K562 (cell line): ENCODE results near the gene DYNC1I1. TPM values are rescaled to one million over a fixed set of nuclear protein-coding genes. Genes with fewer than 3 reads are reported as not detected.

ENCODE experiments used
- ATAC-seq: fragments of 200-7000 bp; cut with Tn5 transposase; 3 replicates; pipeline ENCODE4 v1.9.1; 2020; ENCODE audit warnings: moderate library complexity
- BruUV-seq: library from RNA; stranded (reverse); fragments of 400-500 nt; replicated peaks from 2 replicates; lab custom pipeline; 2021; lab: Mats Ljungman, UMichigan
- CTCF ChIA-PET: fragments of 300-600 bp; formaldehyde crosslinking; extraction: SDS; loops from one replicate; lab custom pipeline; 2021; ENCODE audit warnings: low intra/inter-chr PET ratio; lab: Yijun Ruan, JAX
- POLR2A ChIA-PET: fragments of 300-600, 350-650 bp; sonication (Branson Sonifier 250); formaldehyde crosslinking; extraction: SDS; loops from one replicate; lab custom pipeline; 2021; ENCODE audit warnings: antibody characterized with exemption, inconsistent platforms; lab: Yijun Ruan, JAX
- DNase-seq, 4 experiments: peaks; one replicate each; pipeline versions ENCODE4 v3.0.0 to v3.0.0-alpha.2; 2011 to 2018; ENCODE audit warnings: low spot score in 3 of 4, mixed read lengths in 3 of 4; ENCODE audit errors: extremely low read depth in 1 of 4
- FAIRE-seq: peaks from 2 replicates; lab custom pipeline; 2011; peaks lifted over from hg19 to GRCh38; lab: Jason Lieb, UNC
- H2AFZ ChIP-seq: 2 replicates; pipeline ENCODE4 v1.6.0; 2011; ENCODE audit warnings: low read depth, low read length, control low read depth, inconsistent platforms
- H3K27ac ChIP-seq: fragments of 200-600 bp; 3 replicates; pipeline ENCODE4 v1.8.0; 2011; ENCODE audit warnings: low read depth, mild to moderate bottlenecking, control low read depth, inconsistent platforms, low read length, moderate library complexity, mixed read lengths; ENCODE audit errors: extremely low read depth
- H3K27me3 ChIP-seq, 2 experiments: fragments of 300-600 bp in 1 of 2; 2 replicates in 1 of 2; 3 replicates in 1 of 2; pipeline versions ENCODE4 v1.6.0 to v1.8.0; 2011; ENCODE audit warnings: inconsistent platforms in 2 of 2, low read length in 2 of 2, mild to moderate bottlenecking in 1 of 2, mixed read lengths in 1 of 2, moderate library complexity in 1 of 2; ENCODE audit not compliant: control insufficient read depth in 2 of 2, insufficient read depth in 2 of 2
- H3K36me3 ChIP-seq: fragments of 300-600 bp; 3 replicates; pipeline ENCODE4 v1.8.0; 2011; ENCODE audit warnings: mild to moderate bottlenecking, low read length, inconsistent platforms; ENCODE audit not compliant: control insufficient read depth, insufficient read depth
- H3K4me1 ChIP-seq, 2 experiments: fragments of 200-600 bp in 1 of 2; replicated peaks in 1 of 2; 2 replicates in 1 of 2; 3 replicates in 1 of 2; pipeline versions ENCODE4 v1.5.1 to v1.8.0; 2011; ENCODE audit warnings: inconsistent platforms in 2 of 2, low read length in 2 of 2, mild to moderate bottlenecking in 1 of 2, mixed read lengths in 1 of 2, moderate library complexity in 1 of 2; ENCODE audit not compliant: control insufficient read depth in 2 of 2, insufficient read depth in 2 of 2
- H3K4me2 ChIP-seq: 2 replicates; pipeline ENCODE4 v1.6.1; 2011; ENCODE audit warnings: low read length, control low read depth, inconsistent platforms, mixed read lengths; ENCODE audit not compliant: insufficient read depth
- H3K4me3 ChIP-seq: fragments of 200-600 bp; sonication (generic), shearing (Covaris generic); 2 replicates; pipeline ENCODE4 v1.5.1; 2016; ENCODE audit warnings: control low read depth, inconsistent platforms
- H3K79me2 ChIP-seq: fragments of 200-600 bp; 3 replicates; pipeline ENCODE4 v1.8.0; 2011; ENCODE audit warnings: low read length, inconsistent platforms; ENCODE audit not compliant: control insufficient read depth, insufficient read depth
- H3K9ac ChIP-seq, 2 experiments: 2 replicates each; pipeline versions ENCODE4 v1.6.0 to v1.6.1; 2011; ENCODE audit warnings: low read depth in 2 of 2, low read length in 2 of 2, control low read depth in 1 of 2, inconsistent platforms in 1 of 2, mild to moderate bottlenecking in 1 of 2, mixed read lengths in 1 of 2; ENCODE audit not compliant: insufficient read depth in 1 of 2
- H3K9me1 ChIP-seq: one replicate; pipeline ENCODE4 v1.6.0; 2011; ENCODE audit warnings: inconsistent platforms, mild to moderate bottlenecking, low read length, moderate library complexity; ENCODE audit not compliant: control insufficient read depth, insufficient read depth
- H3K9me3 ChIP-seq: replicated peaks from 2 replicates; pipeline ENCODE4 v1.5.1; 2011; ENCODE audit warnings: low read depth, low read length, inconsistent platforms; ENCODE audit not compliant: control insufficient read depth, insufficient read depth
- H4K20me1 ChIP-seq: replicated peaks from 2 replicates; pipeline ENCODE4 v1.6.1; 2011; ENCODE audit warnings: low read length, inconsistent platforms, mixed read lengths; ENCODE audit not compliant: control insufficient read depth, insufficient read depth
- KHSRP ChIP-seq: fragments of 450-650 bp; IDR thresholded peaks from 2 replicates; pipeline ENCODE4 v1.6.1; 2017
- MYNN ChIP-seq, 2 experiments: sonication (generic); formaldehyde crosslinking in 1 of 2; IDR thresholded peaks; 2 replicates each; pipeline versions ENCODE4 v1.5.0 to v1.6.1; 2016 to 2020; ENCODE audit warnings: antibody characterized with exemption in 1 of 2, missing genetic modification reagents in 1 of 2
- SETDB1 ChIP-seq: IDR thresholded peaks from one replicate; pipeline ENCODE4 v1.6.1; 2012; ENCODE audit warnings: low read length, control low read depth, inconsistent platforms
- USF1 ChIP-seq: sonication (generic); formaldehyde crosslinking; IDR thresholded peaks from 2 replicates; pipeline ENCODE4 v1.9.0; 2022; ENCODE audit warnings: mild to moderate bottlenecking, missing genetic modification reagents
- WGBS: fragments of 100-300 bp; shearing (Covaris generic); methylation state at CpG from one replicate; pipeline ENCODE4 v1.1.6; 2016; ENCODE audit warnings: low coverage, mixed read lengths; ENCODE audit not compliant: insufficient coverage; ENCODE audit errors: missing lambda C conversion rate; 5-methylcytosine and 5-hydroxymethylcytosine counted together
- in situ Hi-C: fragments of 300-500 bp; cut with MboI; formaldehyde crosslinking; loops from 4 replicates; pipeline ENCODE4 v1.15.0; 2018; ENCODE audit warnings: inconsistent platforms, mixed read lengths
- intact Hi-C: fragments of 100-400 bp; cut with micrococcal nuclease; formaldehyde crosslinking; loops from 2 replicates; pipeline ENCODE4 v1.14.2; 2022
- polyA plus RNA-seq, 8 experiments: library from polyadenylated mRNA; depleted of rRNA in 4 of 8; stranded (reverse) in 5 of 8; unstranded in 3 of 8; fragments of >200 nt; fragmentation: Nextera tagmentation in 2 of 8; fragmentation: Illumina TruSeq in 1 of 8; extraction: Ambion mirVana in 2 of 8; extraction: Trizol in 1 of 8; gene quantifications; 2 replicates each; pipeline versions ENCODE4 v1.2.1 to v1.2.3, GENCODE V29; 2011 to 2014; ENCODE audit warnings: inconsistent platforms in 1 of 8, missing spikeins in 1 of 8
- total RNA-seq, 7 experiments: library from RNA; depleted of rRNA in 6 of 7; stranded (reverse); fragments of >200 nt in 6 of 7; fragmentation: Illumina TruSeq in 2 of 7; extraction: Trizol in 2 of 7; gene quantifications; 2 replicates each; pipeline versions ENCODE4 v1.2.1 to v1.2.3, GENCODE V29; 2011 to 2021; ENCODE audit warnings: low replicate concordance in 1 of 7

Gene DYNC1I1
- total and polyA plus RNA-seq, 9 of the 15 experiments (the other 6 are each of a cell fraction or from before 2014, with no cell fraction given) = 0.22 to 1.5 (median 0.44) TPM

GRCh38 chr7:96118449-96119001 lies 346.2 kb downstream of the DYNC1I1 start:
- DNase-seq = peak in 2 of 4 experiments; percentile 16
- intact Hi-C loops = no loop called here
- no peaks in the 10 kb centered on the region for H3K4me1 ChIP-seq

More at GRCh38 chr7:96118449-96119001, 346.2 kb downstream of the DYNC1I1 start:
- peak overlapping the region in 1 of 2 experiments; percentile 64; a peak in 2 of 4 replicates for H3K9ac ChIP-seq
- H3K27ac ChIP-seq = no peak overlapping the region
- WGBS = 37% methylated on average over 13 of the region's 13 CpGs
- peak; percentile 70 for ATAC-seq
- BruUV-seq = no TSS peak
- H3K36me3 ChIP-seq = peaks cover 17% of the 10 kb centered on the region; the same call in 1 of the 3 replicates
- H4K20me1 ChIP-seq = no peaks in the 10 kb centered on the region
- no peak overlapping the region for H3K4me2 ChIP-seq
- no peaks in the 10 kb centered on the region for H3K27me3 ChIP-seq
- no peak overlapping the region for H3K4me3 ChIP-seq
- in situ Hi-C loops = no loop called here
- no peaks in the 10 kb centered on the region for H3K79me2 ChIP-seq
- H3K9me1 ChIP-seq = no peaks in the 10 kb centered on the region
- ChIA-PET CTCF (no interaction called here), POLR2A (no interaction called here)
- TF ChIP-seq MYNN (IDR thresholded peaks at IDR 0.05) (0 out of 2 replicates have a peak, but pooled peaks have one; percentile 18), MYNN (CRISPR knock-in tag; IDR thresholded peaks at IDR 0.05) (no peak), KHSRP (no peak), USF1 (CRISPR knock-in tag) (no peak), SETDB1 (no peak)
- no peak for FAIRE-seq
- peaks cover 4% of the 10 kb centered on the region for H3K9me3 ChIP-seq
- no peak overlapping the region for H2AFZ ChIP-seq
